Activated CD4-positive, CD25-positive, alpha-beta regulatory T cell treated with anti-CD3 and anti-CD28 coated beads, Interleukin-2, amount 50 U/mL, for 24 hours (primary cell): Measurements from ENCODE around the gene TACC2.

Source experiments
- ATAC-seq, 2 donors: fragments of 150-1000 bp; cut with Tn5 transposase; one replicate each; pipeline ENCODE4 v1.10.0; 2021; ENCODE audit warnings: mild to moderate bottlenecking in 1 of 2, moderate library complexity in 1 of 2

Gene TACC2

DNA sequence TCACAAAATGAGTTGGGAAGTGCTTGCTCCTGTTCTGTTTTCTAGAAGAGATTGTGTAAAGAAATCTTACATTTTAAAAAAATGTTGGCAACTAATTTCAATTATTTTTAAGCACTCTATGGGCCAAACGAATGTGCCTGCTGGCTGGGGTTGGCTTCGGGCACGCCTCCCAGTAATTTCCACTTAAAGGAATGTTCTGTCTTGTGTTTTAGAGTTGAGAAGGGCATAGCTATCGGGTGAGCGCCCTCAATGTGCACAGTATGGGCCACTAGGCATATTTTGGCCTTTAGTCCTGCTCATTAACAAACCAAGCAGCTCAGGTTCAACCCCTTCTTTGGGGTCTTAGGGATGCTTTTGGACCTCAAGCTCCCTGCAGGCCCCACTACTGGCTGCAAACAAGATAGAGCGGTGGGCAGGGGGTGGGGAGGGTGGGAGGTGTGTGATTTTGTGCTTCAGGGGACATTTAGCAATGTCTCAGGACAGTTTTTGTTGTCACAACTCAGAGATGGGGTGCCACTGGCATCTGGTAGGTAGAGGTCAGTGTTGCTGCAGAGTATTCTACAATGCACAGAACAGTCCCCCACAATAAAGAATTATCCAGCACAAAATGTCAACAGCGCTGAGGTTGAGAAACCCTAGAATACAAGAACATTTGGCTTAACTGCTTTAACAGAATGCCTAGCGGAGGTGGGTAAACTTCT lies 40.7 kb downstream of the TACC2 start:
- no peak for ATAC-seq

GRCh38 chr10:122030200-122030552 lies 41.2 kb downstream of the TACC2 start:
- no peak for ATAC-seq

DNA sequence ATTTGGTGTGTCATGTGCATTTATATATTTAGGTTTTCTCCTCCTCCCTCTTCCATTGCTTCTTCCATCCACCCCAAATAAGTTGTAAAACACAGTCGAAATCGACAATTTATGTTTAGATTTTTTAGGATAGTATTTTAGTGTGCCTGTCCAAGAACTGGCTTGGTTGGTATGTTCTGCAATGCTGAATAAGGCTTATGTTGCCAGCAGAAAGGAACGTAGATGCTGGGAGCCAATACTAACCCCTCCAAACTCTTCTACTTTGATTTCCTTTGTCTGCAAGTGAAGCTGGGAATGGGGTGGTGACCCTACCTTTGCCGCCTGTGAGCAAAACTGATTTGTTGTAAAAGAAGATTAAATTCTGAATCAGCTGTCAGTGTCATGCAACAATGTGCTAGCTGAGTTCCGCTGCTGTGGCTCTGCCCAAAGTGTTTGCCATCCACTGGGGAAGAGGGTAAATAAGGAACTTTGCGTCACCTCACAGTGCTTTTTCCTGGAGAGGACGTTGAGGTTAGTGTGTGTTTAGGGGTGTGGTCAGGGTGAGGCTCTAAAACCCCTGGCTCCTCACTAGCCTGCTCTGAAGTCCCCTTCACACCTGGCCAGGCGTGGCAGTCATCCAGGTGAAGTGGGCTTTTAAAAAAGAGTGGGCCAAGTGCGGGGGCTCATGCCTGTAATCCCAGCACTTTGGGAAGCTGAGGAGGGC lies 44.4 kb downstream of the TACC2 start:
- no peak for ATAC-seq

DNA sequence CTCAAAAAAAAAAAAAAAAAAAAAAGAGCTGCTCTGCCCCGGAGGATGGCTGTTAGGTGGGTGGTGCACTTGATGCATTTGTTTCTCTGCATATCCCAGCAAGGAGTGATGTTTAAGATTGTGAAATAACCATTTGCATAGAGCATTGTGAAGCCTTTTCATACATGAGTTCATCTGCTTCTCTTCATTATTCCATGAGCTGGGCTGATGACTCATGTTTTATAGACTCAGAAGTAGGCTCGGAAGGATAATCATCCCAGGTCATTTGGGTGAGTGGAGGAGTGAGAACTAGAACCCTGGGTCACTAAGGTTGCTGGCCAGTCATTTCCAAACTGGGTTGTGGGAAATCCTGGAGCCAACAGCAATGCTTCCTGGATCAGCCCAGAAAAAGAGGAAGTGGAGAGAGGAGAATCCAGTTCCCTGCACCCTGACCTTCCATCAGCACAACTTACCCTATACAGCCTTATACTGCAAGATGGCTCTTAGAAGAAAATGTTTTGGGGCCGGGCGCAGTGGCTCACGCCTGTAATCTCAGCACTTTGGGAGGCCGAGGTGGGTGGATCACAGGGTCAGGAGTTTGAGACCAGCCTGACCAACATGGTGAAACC lies 45.3 kb downstream of the TACC2 start:
- no peak for ATAC-seq

GRCh38 chr10:122040786-122041185 lies 51.8 kb downstream of the TACC2 start:
- ATAC-seq = no peak

- ATAC-seq = no peak
Observed at GRCh38 chr10:122042836-122043235, 53.9 kb downstream of the TACC2 start.

GRCh38 chr10:122044045-122044661 lies 55.2 kb downstream of the TACC2 start:
- ATAC-seq = no peak

DNA sequence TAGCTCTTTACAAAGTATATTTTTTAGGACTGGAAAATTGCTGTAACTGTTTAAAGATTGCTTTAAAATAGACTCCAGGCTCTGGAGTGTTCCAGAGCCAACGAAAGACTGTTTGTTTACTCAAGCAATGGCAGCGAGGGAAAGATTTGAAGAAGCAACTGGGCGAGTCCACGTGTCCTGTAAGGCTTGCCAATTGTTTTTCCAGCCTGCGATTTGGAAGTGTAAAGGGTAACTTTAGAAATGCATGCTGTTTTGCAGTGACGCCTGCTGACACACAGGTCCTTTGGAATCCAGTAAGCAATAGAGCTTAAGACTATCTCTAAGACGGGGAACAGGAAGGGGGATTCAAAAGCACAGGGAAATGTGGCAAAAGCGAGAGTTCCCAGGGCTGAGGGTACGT lies 55.8 kb downstream of the TACC2 start:
- no peak for ATAC-seq

DNA sequence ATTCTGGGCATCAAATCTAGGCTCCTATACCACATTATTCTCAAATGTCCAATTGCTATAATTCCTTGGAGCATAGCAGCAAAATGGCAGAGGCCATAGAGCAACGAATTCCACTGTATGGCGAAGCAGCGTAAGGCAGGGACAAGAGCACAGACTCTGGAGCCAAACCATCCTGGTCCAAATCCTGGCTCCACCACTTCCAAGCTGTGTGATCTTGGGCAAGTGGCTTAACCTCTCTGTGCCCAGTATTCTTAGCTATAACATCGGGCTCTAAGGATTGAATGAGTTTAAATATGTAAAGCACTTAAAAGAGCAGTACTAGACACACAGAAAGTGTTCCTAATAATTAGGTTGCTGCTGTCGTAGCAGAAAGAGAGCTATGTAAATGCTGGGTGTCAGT lies 56.2 kb downstream of the TACC2 start:
- no peak for ATAC-seq

- no peak for ATAC-seq
Observed at GRCh38 chr10:122047560-122047959, 58.6 kb downstream of the TACC2 start.

DNA sequence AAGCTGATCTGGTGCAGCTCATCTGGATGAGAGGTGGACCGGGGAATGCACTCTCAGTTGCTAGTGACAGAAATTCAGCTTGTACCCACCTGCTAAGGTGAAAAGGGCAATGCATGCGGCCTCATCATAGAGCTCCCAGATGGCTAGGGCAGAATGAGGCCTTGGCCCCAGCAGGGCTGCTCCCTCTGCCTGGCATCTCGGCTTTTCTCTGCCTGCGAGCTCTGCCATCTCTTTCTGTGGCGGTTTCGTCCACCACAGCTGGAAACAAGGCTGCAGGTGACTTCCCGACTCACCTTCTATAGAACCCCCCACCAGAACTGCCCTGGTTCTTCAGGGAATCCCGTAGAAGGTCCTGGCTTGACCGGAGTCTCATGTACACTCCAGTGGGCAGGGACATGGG lies 60.1 kb downstream of the TACC2 start:
- ATAC-seq = no peak

GRCh38 chr10:122050311-122050710 lies 61.3 kb downstream of the TACC2 start:
- no peak for ATAC-seq

GRCh38 chr10:122050811-122051210 lies 61.8 kb downstream of the TACC2 start:
- no peak for ATAC-seq

DNA sequence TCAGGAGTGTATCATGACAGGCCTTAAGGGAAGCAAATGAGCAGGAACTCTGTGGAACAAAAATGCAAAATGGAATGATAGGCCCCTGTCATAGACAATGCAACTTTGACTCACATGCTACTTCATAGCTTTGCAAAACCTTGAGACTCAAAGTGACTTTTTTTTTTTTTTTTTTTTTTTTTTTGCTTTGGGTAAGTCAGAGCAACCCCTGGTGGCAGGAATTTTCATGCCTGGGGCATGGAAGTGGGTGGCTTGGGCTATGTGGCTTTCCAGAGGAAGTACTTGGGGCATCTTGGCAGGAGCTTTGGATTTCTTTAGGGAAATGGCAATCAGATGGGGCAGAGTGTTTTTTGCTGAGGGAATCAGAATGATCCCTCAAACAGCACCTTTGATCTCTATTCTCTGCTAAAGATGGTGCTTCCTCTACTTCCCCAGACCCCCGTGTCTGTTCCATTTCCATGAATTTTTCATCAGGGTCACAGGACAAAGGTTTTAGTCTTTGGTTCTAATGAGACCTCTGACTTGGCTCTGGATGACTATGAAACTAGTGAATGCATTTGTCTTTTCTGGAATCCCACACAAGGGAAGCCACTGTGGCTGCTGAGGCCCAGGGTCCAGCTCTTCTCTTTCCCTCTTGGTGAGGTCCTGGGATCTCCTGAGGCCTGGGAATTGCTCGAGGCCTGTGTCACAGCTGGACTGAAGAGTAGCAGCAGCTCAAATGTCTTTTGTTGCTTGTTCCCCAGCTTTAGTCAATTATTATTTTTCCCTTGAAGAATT lies 62.8 kb downstream of the TACC2 start:
- ATAC-seq = no peak

- no peak for ATAC-seq
Observed at GRCh38 chr10:122052701-122053100, 63.7 kb downstream of the TACC2 start.

- no peak for ATAC-seq
Observed at GRCh38 chr10:122053314-122053713, 64.4 kb downstream of the TACC2 start.

DNA sequence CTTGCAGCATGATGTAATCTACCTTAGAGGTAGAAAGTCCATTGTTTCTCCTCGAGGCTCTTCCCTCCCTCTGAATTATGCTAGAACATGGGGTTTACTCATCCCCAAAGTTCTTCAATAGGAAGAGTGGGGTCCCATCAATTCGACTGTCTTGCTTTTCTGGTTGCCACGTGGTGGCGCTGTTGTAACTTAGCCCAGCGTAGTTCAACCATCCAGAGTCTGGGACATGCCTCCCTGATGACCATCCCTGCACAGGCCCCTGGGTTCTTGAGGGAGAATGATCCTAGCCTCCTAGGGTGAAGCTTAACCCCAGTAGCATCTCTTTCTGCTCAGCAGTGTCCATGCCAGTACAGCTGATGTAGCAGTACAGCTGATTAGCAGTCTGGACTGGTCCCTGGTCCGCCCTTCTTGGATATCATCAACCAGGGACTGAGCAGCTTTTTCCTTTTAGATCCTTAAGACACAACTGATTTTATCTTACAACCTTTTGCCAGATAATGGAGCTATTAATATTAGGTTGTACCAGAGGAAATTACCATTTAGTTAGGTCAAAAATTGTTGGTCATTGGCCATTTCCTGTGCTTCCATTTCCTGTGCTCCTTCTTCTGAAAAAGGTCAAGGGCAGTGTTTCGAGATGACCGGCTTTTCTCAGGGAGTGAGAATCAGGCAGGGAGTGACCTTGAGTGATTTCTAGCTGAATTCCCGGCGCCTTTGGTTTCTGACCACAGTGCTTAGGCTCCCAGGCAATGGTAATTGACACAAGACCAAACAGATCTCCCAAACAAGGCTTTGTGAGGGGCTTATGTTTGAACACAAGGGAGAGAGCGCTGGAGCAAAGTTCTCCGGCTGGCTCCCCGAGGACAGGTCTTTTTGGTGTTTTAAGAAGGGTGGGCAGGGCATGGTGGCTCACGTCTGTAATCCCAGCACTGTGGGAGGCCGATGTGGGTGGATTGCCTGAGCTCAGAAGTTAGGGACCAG lies 65.4 kb downstream of the TACC2 start:
- no peak for ATAC-seq

DNA sequence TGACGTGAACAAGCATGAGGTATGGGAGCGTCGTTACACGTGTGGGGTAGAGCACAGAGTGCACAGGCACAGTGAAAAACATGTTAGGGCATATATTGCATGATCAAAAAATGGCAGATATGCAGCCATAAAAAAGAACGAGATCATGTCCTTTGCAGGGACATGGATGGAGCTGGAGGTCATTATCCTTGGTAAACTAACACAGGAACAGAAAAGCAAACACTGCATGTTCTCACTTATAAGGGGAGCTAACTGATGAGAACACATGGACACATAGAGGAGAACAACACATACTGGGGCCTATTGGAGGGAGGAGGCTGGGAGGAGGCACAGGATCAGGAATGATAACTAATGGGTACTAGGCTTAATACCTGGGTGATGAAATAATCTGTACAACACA lies 66.3 kb downstream of the TACC2 start:
- no peak for ATAC-seq

- no peak for ATAC-seq
Observed at GRCh38 chr10:122056431-122057094, 67.6 kb downstream of the TACC2 start.

- no peak for ATAC-seq
Observed at GRCh38 chr10:122057841-122058413, 69.0 kb downstream of the TACC2 start.

- ATAC-seq = no peak
Observed at GRCh38 chr10:122060250-122060649, 71.3 kb downstream of the TACC2 start.
